CD4-positive, alpha-beta T cell (primary cell): ENCODE measurements around the gene VPS8. TPM values are rescaled to one million over a fixed set of nuclear protein-coding genes. Genes with fewer than 3 reads are reported as not detected.

Experiments
- ATAC-seq: fragments of 200-7000 bp; cut with Tn5 transposase; one replicate; pipeline ENCODE4 v1.10.0; 2022; ENCODE audit warnings: mild to moderate bottlenecking; ENCODE audit not compliant: poor library complexity
- CTCF ChIA-PET: fragments of 350-600 bp; sonication (Branson Sonifier 250); formaldehyde crosslinking; loops from one replicate; lab custom pipeline; 2021; ENCODE audit warnings: antibody characterized with exemption, inconsistent platforms; lab: Charles Lee
- POLR2A ChIA-PET: fragments of 350-600 bp; sonication (Branson Sonifier 250); formaldehyde crosslinking; loops from one replicate; lab custom pipeline; 2021; ENCODE audit warnings: antibody characterized with exemption, inconsistent platforms; lab: Charles Lee
- DNase-seq, 14 experiments: peaks; one replicate each; pipeline ENCODE4 v3.0.0-alpha.2; 2013 to 2020; ENCODE audit warnings: mixed read lengths in 2 of 14
- H3K27ac ChIP-seq, 2 donors: one replicate each; pipeline versions ENCODE4 v1.5.1 to v1.7.0; 2013; ENCODE audit warnings: low read length in 2 of 2, low read depth in 1 of 2, mild to moderate bottlenecking in 1 of 2
- H3K27me3 ChIP-seq, 2 experiments: 1 replicate in 1 of 2; 2 replicates in 1 of 2; pipeline versions ENCODE4 v1.6.1 to v1.7.0; 2013; ENCODE audit warnings: low read length in 2 of 2, control low read depth in 1 of 2, mild to moderate bottlenecking in 1 of 2, moderate library complexity in 1 of 2; ENCODE audit not compliant: insufficient read depth in 2 of 2, control insufficient read depth in 1 of 2
- H3K36me3 ChIP-seq: one replicate; pipeline ENCODE4 v1.6.1; 2013; ENCODE audit warnings: low read length, control low read depth; ENCODE audit not compliant: insufficient read depth
- H3K4me1 ChIP-seq: one replicate; pipeline ENCODE4 v1.6.1; 2013; ENCODE audit warnings: low read length, control low read depth; ENCODE audit not compliant: insufficient read depth
- H3K4me3 ChIP-seq: one replicate; pipeline ENCODE4 v1.5.1; 2013; ENCODE audit warnings: mild to moderate bottlenecking, low read length, moderate library complexity
- H3K9me3 ChIP-seq, 2 experiments: 1 replicate in 1 of 2; 2 replicates in 1 of 2; pipeline versions ENCODE4 v1.6.1 to v1.7.0; 2013; ENCODE audit warnings: low read length in 2 of 2, mild to moderate bottlenecking in 2 of 2, control low read depth in 1 of 2, moderate library complexity in 1 of 2; ENCODE audit not compliant: control insufficient read depth in 1 of 2, insufficient read depth in 1 of 2
- H3K27ac Mint-ChIP-seq: one replicate; pipeline ENCODE4 v1.8.0; 2020; ENCODE audit warnings: mixed read lengths
- H3K27me3 Mint-ChIP-seq: one replicate; pipeline ENCODE4 v1.8.0; 2021; ENCODE audit warnings: mixed read lengths
- H3K36me3 Mint-ChIP-seq: one replicate; pipeline ENCODE4 v1.8.0; 2021; ENCODE audit warnings: low read depth, mixed read lengths
- H3K4me1 Mint-ChIP-seq: one replicate; pipeline ENCODE4 v1.8.0; 2021; ENCODE audit warnings: low read depth, mixed read lengths
- H3K4me3 Mint-ChIP-seq: one replicate; pipeline ENCODE4 v1.8.0; 2020; ENCODE audit warnings: mild to moderate bottlenecking, mixed read lengths
- H3K9me3 Mint-ChIP-seq: one replicate; pipeline ENCODE4 v1.8.0; 2020; ENCODE audit warnings: mixed read lengths
- CTCF ChIP-seq: fragments of 200-600 bp; IDR thresholded peaks from one replicate; pipeline ENCODE4 v1.8.0; 2022; ENCODE audit warnings: antibody characterized with exemption, mild to moderate bottlenecking
- intact Hi-C, 2 experiments: fragments of 100-400 bp; cut with DNase I in 1 of 2; cut with micrococcal nuclease in 1 of 2; formaldehyde crosslinking; loops; one replicate each; pipeline versions ENCODE4 v1.15.1 to v1.9.0; 2023 to 2025; cut with DNase I, micrococcal nuclease
- total RNA-seq, 174 experiments: library from RNA in 2 of 174; stranded (reverse) in 2 of 174; gene quantifications; one replicate each; pipeline ENCODE4 v1.2.3 and lab custom pipeline; 2021 to 2026

VPS8 gene
- total RNA-seq, 2 experiments from 2014 or later: 56.8 to 61.2 TPM

DNA sequence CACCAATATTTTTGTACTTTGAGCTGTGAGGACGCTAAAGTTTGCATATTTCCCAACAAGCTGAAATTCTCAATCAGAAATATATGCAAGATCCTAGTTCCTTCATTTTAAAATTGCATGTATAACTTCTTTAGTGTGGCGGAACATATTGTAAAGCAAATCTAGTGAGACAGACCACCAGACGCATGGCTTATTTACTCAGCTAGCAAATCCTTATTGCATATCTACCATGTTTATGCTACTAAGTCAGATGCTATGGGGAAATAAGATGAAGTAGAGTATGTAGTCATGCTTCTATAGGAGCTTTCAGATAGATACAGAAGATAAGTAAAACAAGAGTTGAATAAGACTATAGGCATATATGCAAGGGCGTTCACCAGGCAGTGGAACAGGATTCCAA lies 278.8 kb downstream of the VPS8 start:
- intact Hi-C loops: no loop called here
- no peak overlapping the region for H3K4me3 ChIP-seq
- Mint-ChIP-seq H3K27ac (no peak overlapping the region), H3K4me3 (no peak overlapping the region), H3K36me3 (no peaks in the 10 kb centered on the region), H3K27me3 (peaks cover 22% of the 10 kb centered on the region), H3K9me3 (no peaks in the 10 kb centered on the region), H3K4me1 (no peaks in the 10 kb centered on the region)
- H3K36me3 ChIP-seq: no peaks in the 10 kb centered on the region
- TF ChIP-seq CTCF: no peak
- H3K27me3 ChIP-seq: peaks cover 0 to 2% of the 10 kb centered on the region in 2 experiments
- DNase-seq: no peak
- no peak for ATAC-seq
- H3K27ac ChIP-seq: no peak overlapping the region
- ChIA-PET CTCF (no interaction called here), POLR2A (no interaction called here)
- H3K9me3 ChIP-seq: no peaks in the 10 kb centered on the region
- H3K4me1 ChIP-seq: no peaks in the 10 kb centered on the region

DNA sequence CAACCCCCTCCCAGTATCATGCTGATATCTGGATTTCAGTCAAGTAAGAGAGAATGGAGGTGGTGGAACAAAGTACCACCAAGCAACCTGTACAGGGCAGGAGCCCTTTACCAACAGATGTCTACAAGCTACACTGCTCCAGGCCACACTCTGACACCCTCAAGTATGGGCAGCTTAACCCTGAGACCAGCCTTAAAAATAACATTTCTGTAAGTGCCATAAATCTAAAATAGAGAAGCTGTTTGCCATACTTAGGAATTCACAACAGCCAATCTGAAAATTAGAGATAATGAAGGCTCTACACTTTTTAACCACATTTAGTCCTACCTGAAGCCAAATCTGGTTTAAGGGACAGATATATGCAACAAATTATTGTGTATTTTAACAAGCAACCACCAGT lies 281.1 kb downstream of the VPS8 start:
- Histone ChIP-seq H3K4me3 (no peak overlapping the region), H3K27me3 (peaks cover 0 to 5% of the 10 kb centered on the region in 2 experiments), H3K9me3 (peaks cover 0 to 4% of the 10 kb centered on the region in 2 experiments), H3K27ac (no peak overlapping the region), H3K4me1 (no peaks in the 10 kb centered on the region), H3K36me3 (no peaks in the 10 kb centered on the region)
- no peaks in the 10 kb centered on the region for H3K9me3 Mint-ChIP-seq
- H3K4me1 Mint-ChIP-seq: no peaks in the 10 kb centered on the region
- no peak overlapping the region for H3K27ac Mint-ChIP-seq
- DNase-seq: no peak
- ChIA-PET CTCF (no interaction called here), POLR2A (no interaction called here)
- H3K27me3 Mint-ChIP-seq: peaks cover 35% of the 10 kb centered on the region
- H3K4me3 Mint-ChIP-seq: no peak overlapping the region
- TF ChIP-seq CTCF: no peak
- no peaks in the 10 kb centered on the region for H3K36me3 Mint-ChIP-seq
- intact Hi-C loops: no loop called here
- ATAC-seq: no peak

- TF ChIP-seq CTCF: no peak
- H3K9me3 Mint-ChIP-seq: no peaks in the 10 kb centered on the region
Measured at GRCh38 chr3:185094697-185095096, 282.7 kb downstream of the VPS8 start.

More at GRCh38 chr3:185094697-185095096, 282.7 kb downstream of the VPS8 start:
- ChIA-PET POLR2A (no interaction called here), CTCF (no interaction called here)
- Mint-ChIP-seq H3K27me3 (peaks cover 50% of the 10 kb centered on the region), H3K4me3 (no peak overlapping the region), H3K27ac (no peak overlapping the region), H3K36me3 (no peaks in the 10 kb centered on the region), H3K4me1 (no peaks in the 10 kb centered on the region)
- no peak for ATAC-seq
- H3K4me1 ChIP-seq: no peaks in the 10 kb centered on the region
- intact Hi-C loops: no loop called here
- no peak overlapping the region for H3K4me3 ChIP-seq
- no peaks in the 10 kb centered on the region for H3K36me3 ChIP-seq
- H3K9me3 ChIP-seq: peaks cover 0 to 4% of the 10 kb centered on the region in 2 experiments
- no peak overlapping the region for H3K27ac ChIP-seq
- DNase-seq: no peak
- H3K27me3 ChIP-seq: peaks cover 0 to 5% of the 10 kb centered on the region in 2 experiments

Other genes starting within 250 kb of the VPS8 start
- 1 to 10 TPM; 5.8 to 6.1 TPM for gene MAGEF1, start 100.1 kb upstream of the VPS8 start, total RNA-seq